Measurements from ENCODE around the gene RAF1.

The RAF1 gene

DNA sequence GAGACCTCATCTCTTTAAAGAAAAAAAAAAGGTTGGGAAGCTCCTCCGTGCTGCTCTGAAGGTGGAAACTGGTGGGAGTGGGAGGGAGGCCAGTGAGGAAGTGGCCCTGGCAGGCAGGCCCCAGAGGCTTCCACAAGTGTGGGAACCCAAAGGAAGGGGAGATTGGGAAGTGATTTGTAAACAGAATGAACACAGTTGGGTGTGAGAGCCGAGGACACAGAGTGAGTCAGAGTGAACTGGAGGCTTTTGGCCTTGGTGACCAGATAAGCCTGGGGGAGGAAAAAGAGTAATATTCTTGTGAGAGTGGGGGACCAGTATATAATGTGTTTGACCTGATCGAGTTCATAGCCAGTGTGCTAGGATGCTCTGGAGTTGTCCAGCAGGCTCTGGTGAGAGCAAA, 84.0 kb downstream of the RAF1 start:
- TF ChIP-seq, protein P1, sequence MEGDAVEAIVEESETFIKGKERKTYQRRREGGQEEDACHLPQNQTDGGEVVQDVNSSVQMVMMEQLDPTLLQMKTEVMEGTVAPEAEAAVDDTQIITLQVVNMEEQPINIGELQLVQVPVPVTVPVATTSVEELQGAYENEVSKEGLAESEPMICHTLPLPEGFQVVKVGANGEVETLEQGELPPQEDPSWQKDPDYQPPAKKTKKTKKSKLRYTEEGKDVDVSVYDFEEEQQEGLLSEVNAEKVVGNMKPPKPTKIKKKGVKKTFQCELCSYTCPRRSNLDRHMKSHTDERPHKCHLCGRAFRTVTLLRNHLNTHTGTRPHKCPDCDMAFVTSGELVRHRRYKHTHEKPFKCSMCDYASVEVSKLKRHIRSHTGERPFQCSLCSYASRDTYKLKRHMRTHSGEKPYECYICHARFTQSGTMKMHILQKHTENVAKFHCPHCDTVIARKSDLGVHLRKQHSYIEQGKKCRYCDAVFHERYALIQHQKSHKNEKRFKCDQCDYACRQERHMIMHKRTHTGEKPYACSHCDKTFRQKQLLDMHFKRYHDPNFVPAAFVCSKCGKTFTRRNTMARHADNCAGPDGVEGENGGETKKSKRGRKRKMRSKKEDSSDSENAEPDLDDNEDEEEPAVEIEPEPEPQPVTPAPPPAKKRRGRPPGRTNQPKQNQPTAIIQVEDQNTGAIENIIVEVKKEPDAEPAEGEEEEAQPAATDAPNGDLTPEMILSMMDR (IDR thresholded peaks at IDR 0.05; ENCODE audit: extremely low read depth, missing control alignments): no peak
- DNase-seq (ENCODE audit: low spot score): no peak

DNA sequence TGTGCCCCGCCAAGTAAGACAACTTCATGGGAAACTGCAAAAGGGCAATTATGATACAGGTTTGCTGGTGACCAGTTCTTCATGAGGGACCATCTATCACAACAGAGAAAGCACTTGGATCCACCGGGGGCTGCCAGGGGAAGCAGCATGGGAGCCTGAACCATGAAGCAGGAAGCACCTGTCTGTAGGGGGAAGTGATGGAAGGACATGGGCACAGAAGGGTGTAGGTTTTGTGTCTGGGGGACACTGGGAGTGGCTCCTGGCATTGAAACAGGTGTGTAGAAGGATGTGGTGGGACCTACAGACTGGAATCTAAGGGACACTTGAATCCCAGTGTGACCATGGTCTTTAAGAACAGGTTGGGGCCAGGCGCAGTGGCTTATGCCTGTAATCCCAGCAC, 84.5 kb downstream of the RAF1 start:
- DNase-seq (ENCODE audit: low spot score): no peak
- TF ChIP-seq, protein P1 (IDR thresholded peaks at IDR 0.05; ENCODE audit: extremely low read depth, missing control alignments): no peak

DNA sequence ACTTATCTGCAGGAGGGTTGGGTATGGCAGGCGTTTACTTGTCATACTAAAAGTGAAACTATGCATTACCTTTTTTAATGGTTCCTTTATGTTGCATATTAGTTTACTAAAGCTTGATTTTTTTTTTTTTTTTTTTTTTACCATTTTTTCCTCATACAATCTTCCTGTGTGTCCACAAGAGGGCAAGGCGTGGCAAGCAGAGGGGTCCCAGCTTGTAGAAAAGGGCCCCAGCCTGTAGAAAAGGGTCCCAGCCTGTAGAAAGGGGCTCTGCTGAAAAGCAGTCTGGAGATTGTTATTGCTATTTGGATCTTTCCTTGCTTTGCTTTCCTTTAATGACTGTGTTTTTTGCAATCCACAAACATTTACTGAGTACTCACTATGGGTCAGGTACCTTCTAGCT, 85.2 kb downstream of the RAF1 start:
- no peak for DNase-seq (ENCODE audit: low spot score)
- TF ChIP-seq, protein P1 (IDR thresholded peaks at IDR 0.05; ENCODE audit: extremely low read depth, missing control alignments): no peak

DNA sequence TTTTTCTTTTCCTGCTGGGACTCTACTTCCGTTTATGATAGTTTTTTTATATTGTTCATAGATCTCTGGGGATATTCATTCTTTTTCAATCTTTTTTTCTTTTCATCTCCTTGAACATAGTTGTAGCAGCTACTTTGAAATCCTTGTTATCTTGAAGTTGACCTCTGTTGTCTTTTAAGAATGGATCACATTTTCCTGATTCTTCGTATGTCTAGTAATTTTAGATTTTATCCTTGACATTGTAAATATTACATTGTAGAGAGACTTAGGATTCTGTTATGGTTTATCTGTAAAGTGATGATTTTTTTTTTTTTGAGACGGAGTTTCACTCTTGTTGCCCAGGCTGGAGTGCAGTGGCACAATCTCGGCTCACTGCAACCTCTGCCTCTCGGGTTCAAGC, 86.5 kb downstream of the RAF1 start:
- DNase-seq (ENCODE audit: low spot score): no peak
- TF ChIP-seq, protein P1 (IDR thresholded peaks at IDR 0.05; ENCODE audit: extremely low read depth, missing control alignments): no peak

DNA sequence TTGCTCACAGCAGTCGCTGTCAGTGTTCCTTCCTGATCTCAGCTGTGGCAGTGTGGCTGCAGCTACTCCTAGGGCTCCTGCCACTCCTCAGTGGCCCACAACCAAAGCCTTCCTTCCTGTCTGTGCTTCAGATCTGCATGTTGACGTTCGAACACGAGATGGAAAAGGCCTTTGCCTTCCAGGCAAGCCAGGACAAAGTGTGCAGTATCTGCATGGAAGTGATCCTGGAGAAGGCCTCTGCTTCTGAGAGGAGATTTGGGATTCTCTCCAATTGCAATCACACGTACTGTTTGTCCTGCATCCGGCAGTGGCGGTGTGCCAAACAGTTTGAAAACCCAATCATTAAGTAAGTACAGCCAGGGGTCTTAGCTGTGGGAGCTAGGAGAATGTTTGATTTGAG, 89.3 kb downstream of the RAF1 start:
- TF ChIP-seq, protein P1 (IDR thresholded peaks at IDR 0.05; ENCODE audit: extremely low read depth, missing control alignments): no peak
- no peak for DNase-seq (ENCODE audit: low spot score)

DNA sequence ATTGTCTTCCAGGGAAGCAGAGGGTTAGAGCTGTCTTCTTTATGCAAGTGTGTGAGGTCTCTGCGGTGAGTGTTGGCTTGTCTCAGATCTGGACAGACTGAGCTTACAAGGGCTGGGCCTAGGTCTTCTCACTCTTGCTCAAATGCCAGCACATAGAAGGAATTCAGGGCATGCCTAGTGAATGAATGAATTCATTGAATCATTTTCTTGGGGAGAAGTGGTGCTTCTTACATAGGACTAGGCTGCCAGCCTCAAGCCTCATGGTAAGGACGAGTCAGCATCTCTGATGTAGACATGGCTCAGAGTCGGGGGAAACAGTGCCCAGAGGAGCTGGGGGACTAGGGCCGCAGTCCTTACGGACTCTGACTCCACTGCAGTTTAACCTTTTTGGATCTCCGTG, 89.8 kb downstream of the RAF1 start:
- no peak for DNase-seq (ENCODE audit: low spot score)
- TF ChIP-seq, protein P1 (IDR thresholded peaks at IDR 0.05; ENCODE audit: extremely low read depth, missing control alignments): no peak

DNA sequence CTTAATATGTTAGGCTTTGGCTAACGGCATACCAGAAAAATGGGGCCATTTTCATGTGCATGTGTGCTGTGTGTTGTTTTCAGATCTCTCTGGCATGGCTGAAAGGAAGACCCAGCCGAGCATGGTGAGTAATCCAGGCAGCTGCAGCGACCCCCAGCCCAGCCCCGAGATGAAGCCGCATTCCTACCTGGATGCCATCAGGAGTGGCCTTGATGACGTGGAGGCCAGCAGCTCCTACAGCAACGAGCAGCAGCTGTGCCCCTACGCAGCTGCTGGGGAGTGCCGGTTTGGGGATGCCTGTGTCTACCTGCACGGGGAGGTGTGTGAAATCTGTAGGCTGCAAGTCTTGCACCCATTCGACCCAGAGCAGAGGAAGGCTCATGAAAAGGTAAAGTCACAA, 91.9 kb downstream of the RAF1 start:
- no peak for DNase-seq (ENCODE audit: low spot score)
- TF ChIP-seq, protein P1 (IDR thresholded peaks at IDR 0.05; ENCODE audit: extremely low read depth, missing control alignments): no peak

Measured in GM20000 (cell line).